ES-I3 (cell line): ENCODE data around the gene HINT3.
"Not testable (repeated sequence)": the region's sequence is repeated elsewhere in the genome, so short reads cannot be mapped to it uniquely, and the experiment has no call there.

Experiments used
- H3K36me3 ChIP-seq: 2 replicates; pipeline ENCODE4 v1.6.1; 2013; ENCODE audit warnings: mild to moderate bottlenecking, low read length, control low read depth, moderate library complexity; ENCODE audit not compliant: insufficient read depth
- H3K4me1 ChIP-seq: 2 replicates; pipeline ENCODE4 v1.6.1; 2013; ENCODE audit warnings: mild to moderate bottlenecking, control low read depth, low read length; ENCODE audit not compliant: insufficient read depth
- H3K9ac ChIP-seq: 2 replicates; pipeline ENCODE4 v1.6.1; 2013; ENCODE audit warnings: low read depth, mild to moderate bottlenecking, low read length, moderate library complexity
- H3K9me3 ChIP-seq: 2 replicates; pipeline ENCODE4 v1.6.1; 2013; ENCODE audit warnings: mild to moderate bottlenecking, low read length, moderate library complexity; ENCODE audit not compliant: control insufficient read depth, insufficient read depth

The HINT3 gene

GRCh38 chr6:126023474-126023873 is 66.9 kb downstream of the HINT3 start:
- H3K36me3 ChIP-seq, H3K4me1 ChIP-seq, H3K9ac ChIP-seq, H3K9me3 ChIP-seq: not testable (repeated sequence)

- H3K9ac ChIP-seq: no peak overlapping the region
- H3K36me3 ChIP-seq: peaks cover under 1% of the 10 kb centered on the region; the same call in 1 of the 2 replicates
- no peaks in the 10 kb centered on the region for H3K9me3 ChIP-seq
- no peaks in the 10 kb centered on the region for H3K4me1 ChIP-seq
Measured at GRCh38 chr6:126026001-126026400, 69.4 kb downstream of the HINT3 start.

- Histone ChIP-seq H3K9ac (no peak overlapping the region), H3K4me1 (no peaks in the 10 kb centered on the region), H3K9me3 (no peaks in the 10 kb centered on the region), H3K36me3 (no peaks in the 10 kb centered on the region)
Measured at GRCh38 chr6:126027601-126028000, 71.0 kb downstream of the HINT3 start.
